HepG2 (cell line): Measurements from ENCODE around the gene CXCL17. TPM values are rescaled to one million over a fixed set of nuclear protein-coding genes. Genes with fewer than 3 reads are reported as not detected.

Source experiments
- CEBPG ChIP-seq: IDR thresholded peaks from 2 replicates; pipeline ENCODE4 v1.6.1; 2016
- ELF1 ChIP-seq: sonication (generic); formaldehyde crosslinking; IDR thresholded peaks from 2 replicates; pipeline ENCODE4 v1.4.0; 2020; ENCODE audit warnings: missing genetic modification reagents
- FOXP4 ChIP-seq: sonication (generic); formaldehyde crosslinking; IDR thresholded peaks from 2 replicates; pipeline ENCODE4 v1.4.0; 2020; ENCODE audit warnings: missing genetic modification reagents
- ISL2 ChIP-seq: sonication (generic); formaldehyde crosslinking; IDR thresholded peaks from 2 replicates; pipeline ENCODE4 v1.5.0; 2020; ENCODE audit warnings: missing genetic modification reagents
- JARID2 ChIP-seq: sonication (generic); formaldehyde crosslinking; IDR thresholded peaks from 2 replicates; pipeline ENCODE4 v1.8.1; 2023; ENCODE audit warnings: missing genetic modification reagents, inconsistent platforms; ENCODE audit not compliant: insufficient replicate concordance
- KDM6A ChIP-seq: IDR thresholded peaks from 2 replicates; pipeline ENCODE4 v1.6.1; 2016; ENCODE audit warnings: low read depth
- KLF9 ChIP-seq: IDR thresholded peaks from 2 replicates; pipeline ENCODE4 v1.6.1; 2016; ENCODE audit warnings: low read depth
- LBX2 ChIP-seq: sonication (generic); formaldehyde crosslinking; IDR thresholded peaks from 2 replicates; pipeline ENCODE4 v1.5.0; 2020; ENCODE audit warnings: missing genetic modification reagents, mild to moderate bottlenecking, borderline replicate concordance
- MAFK ChIP-seq, 2 experiments: IDR thresholded peaks in 1 of 2; conservative IDR thresholded peaks in 1 of 2; 2 replicates each; pipeline ENCODE4 v1.6.1; 2011; ENCODE audit warnings: improper control_type of control experiment in 2 of 2, low read length in 2 of 2
- MIXL1 ChIP-seq: IDR thresholded peaks from 2 replicates; pipeline ENCODE4 v1.6.1; 2016
- MXD1 ChIP-seq: sonication (generic); formaldehyde crosslinking; IDR thresholded peaks from 2 replicates; pipeline ENCODE4 v1.4.0; 2020; ENCODE audit warnings: mild to moderate bottlenecking, missing genetic modification reagents
- MYC ChIP-seq: sonication (generic); formaldehyde crosslinking; IDR thresholded peaks from 2 replicates; pipeline ENCODE4 v1.9.0; 2021; ENCODE audit warnings: missing genetic modification reagents, borderline replicate concordance
- MZF1 ChIP-seq: sonication (generic); formaldehyde crosslinking; IDR thresholded peaks from 2 replicates; pipeline ENCODE4 v1.8.1; 2023; ENCODE audit warnings: mild to moderate bottlenecking, missing genetic modification reagents, borderline replicate concordance
- SYNCRIP ChIP-seq: fragments of 200-400 bp; formaldehyde crosslinking; IDR thresholded peaks from 2 replicates; pipeline ENCODE4 v1.6.1; 2018; ENCODE audit warnings: mild to moderate bottlenecking, low read depth, low read length; ENCODE audit not compliant: insufficient read depth
- TFAP4 ChIP-seq: sonication (generic); IDR thresholded peaks from 2 replicates; pipeline ENCODE4 v1.6.1; 2016; ENCODE audit warnings: low read depth, borderline replicate concordance
- WIZ ChIP-seq: sonication (generic); formaldehyde crosslinking; IDR thresholded peaks from 2 replicates; pipeline ENCODE4 v1.5.1; 2020; ENCODE audit warnings: mild to moderate bottlenecking, missing genetic modification reagents
- ZBTB42 ChIP-seq: sonication (generic); formaldehyde crosslinking; IDR thresholded peaks from 2 replicates; pipeline ENCODE4 v1.5.0; 2020; ENCODE audit warnings: mild to moderate bottlenecking, missing genetic modification reagents
- ZNF101 ChIP-seq: sonication (generic); formaldehyde crosslinking; IDR thresholded peaks from 2 replicates; pipeline ENCODE4 v1.4.0; 2020; ENCODE audit warnings: mild to moderate bottlenecking, low read depth, missing genetic modification reagents, borderline replicate concordance
- ZNF230 ChIP-seq: sonication (generic); formaldehyde crosslinking; IDR thresholded peaks from 2 replicates; pipeline ENCODE4 v1.4.0; 2020; ENCODE audit warnings: mild to moderate bottlenecking, missing genetic modification reagents
- ZNF441 ChIP-seq: sonication (generic); formaldehyde crosslinking; IDR thresholded peaks from 2 replicates; pipeline ENCODE4 v1.7.0; 2021; ENCODE audit warnings: missing genetic modification reagents, borderline replicate concordance
- ZNF629 ChIP-seq: sonication (generic); formaldehyde crosslinking; conservative IDR thresholded peaks from 2 replicates; pipeline ENCODE4 v1.5.0; 2020; ENCODE audit warnings: missing genetic modification reagents
- ZNF639 ChIP-seq: conservative IDR thresholded peaks from 2 replicates; pipeline ENCODE4 v1.6.1; 2018; ENCODE audit warnings: missing genetic modification reagents
- ZSCAN5A ChIP-seq: sonication (generic); formaldehyde crosslinking; IDR thresholded peaks from 2 replicates; pipeline ENCODE4 v1.8.0; 2022; ENCODE audit warnings: mild to moderate bottlenecking, missing genetic modification reagents, borderline replicate concordance
- polyA plus RNA-seq, 8 experiments: library from polyadenylated mRNA; depleted of rRNA in 3 of 8; stranded (reverse) in 7 of 8; unstranded in 1 of 8; fragments of >200 nt; fragmentation: Illumina TruSeq in 4 of 8; extraction: Trizol in 4 of 8; gene quantifications; 2 replicates each; pipeline versions ENCODE4 v1.2.1 to v1.2.3, GENCODE V29; 2011 to 2016; ENCODE audit warnings: low read depth in 4 of 8, missing spikeins in 1 of 8, mixed read lengths in 1 of 8; ENCODE audit not compliant: insufficient read depth in 1 of 8
- total RNA-seq, 5 experiments: library from RNA; depleted of rRNA; stranded (reverse); fragments of >200 nt; fragmentation: Illumina TruSeq; extraction: Trizol; gene quantifications; 2 replicates each; pipeline ENCODE4 v1.2.3, GENCODE V29; 2016; ENCODE audit warnings: low read depth in 1 of 5

The CXCL17 gene
- total and polyA plus RNA-seq, 2 of the 13 experiments (the other 11 are each of a cell fraction or from before 2014, with no cell fraction given): 0.12 TPM; not detected in 1

- TF ChIP-seq ZSCAN5A (CRISPR knock-in tag): peak; percentile 73; the same call in 1 of the 2 replicates
- TF ChIP-seq ZNF230: peak; percentile 58; the same call in 1 of the 2 replicates
- TF ChIP-seq MYC (CRISPR knock-in tag): no peak
- no peak for TF ChIP-seq ZBTB42 (CRISPR knock-in tag)
- peak; percentile 59 for TF ChIP-seq JARID2 (CRISPR knock-in tag)
- TF ChIP-seq MIXL1 (CRISPR knock-in tag): peak; percentile 90
- TF ChIP-seq ZNF101 (CRISPR knock-in tag): no peak
- no peak for TF ChIP-seq MZF1
- no peak for TF ChIP-seq KLF9 (CRISPR knock-in tag)
- no peak for TF ChIP-seq MXD1 (CRISPR knock-in tag)
- peak; percentile 45; the same call in 1 of the 2 replicates for TF ChIP-seq ISL2 (CRISPR knock-in tag)
- TF ChIP-seq MAFK (conservative IDR thresholded peaks at IDR 0.05 in 1 of 2, IDR thresholded peaks at IDR 0.05 in 1 of 2; ENCODE audit: low read length in 2 of 2): no peak
- no peak for TF ChIP-seq SYNCRIP
- no peak for TF ChIP-seq LBX2 (CRISPR knock-in tag)
- peak; percentile 73 for TF ChIP-seq FOXP4
- no peak for TF ChIP-seq WIZ (CRISPR knock-in tag)
- no peak for TF ChIP-seq ZNF639 (CRISPR knock-in tag)
- peak; percentile 85 for TF ChIP-seq CEBPG
- TF ChIP-seq ELF1: peak; percentile 87
- no peak for TF ChIP-seq TFAP4
- peak; percentile 77 for TF ChIP-seq ZNF441 (CRISPR knock-in tag)
- peak; percentile 71 for TF ChIP-seq KDM6A (CRISPR knock-in tag)
- TF ChIP-seq ZNF629: no peak
These were observed 7.7 kb upstream of the CXCL17 start (continued) for GRCh38 chr19:42450314-42450934.
